HepG2 (cell line): ENCODE results near the gene EBF4. TPM values are rescaled to one million over a fixed set of nuclear protein-coding genes. Genes with fewer than 3 reads are reported as not detected.

Experiments
- ATAC-seq: fragments of 200-7000 bp; cut with Tn5 transposase; 3 replicates; pipeline ENCODE4 v1.9.1; 2020; ENCODE audit warnings: mild to moderate bottlenecking, moderate library complexity
- BruUV-seq: library from RNA; stranded (reverse); fragments of 400-500 nt; replicated peaks from 2 replicates; lab custom pipeline; 2021; lab: Mats Ljungman, UMichigan
- CTCF ChIA-PET: fragments of 300-600 bp; formaldehyde crosslinking; extraction: SDS; loops from one replicate; lab custom pipeline; 2021; ENCODE audit warnings: low total read pairs, inconsistent platforms, low intra/inter-chr PET ratio; lab: Yijun Ruan, JAX
- POLR2A ChIA-PET: fragments of 350-600 bp; sonication (Branson Sonifier 250); formaldehyde crosslinking; loops from one replicate; lab custom pipeline; 2020; ENCODE audit warnings: antibody characterized with exemption, inconsistent platforms; lab: Yijun Ruan, JAX
- DNase-seq: peaks from one replicate; pipeline ENCODE4 v3.0.0-alpha.2; 2015; ENCODE audit warnings: low spot score
- FAIRE-seq: peaks from 3 replicates; lab custom pipeline; 2011; peaks lifted over from hg19 to GRCh38; lab: Jason Lieb, UNC
- H2AFZ ChIP-seq: one replicate; pipeline ENCODE4 v1.6.1; 2011; ENCODE audit warnings: low read length, inconsistent platforms
- H3K27ac ChIP-seq: fragments of 300-600 bp; 3 replicates; pipeline ENCODE4 v1.8.0; 2011; ENCODE audit warnings: mixed run types, mild to moderate bottlenecking, mixed read lengths, low read length, inconsistent platforms; ENCODE audit not compliant: insufficient read depth; ENCODE audit errors: extremely low read length
- H3K27me3 ChIP-seq, 2 experiments: fragments of 200-600 bp in 1 of 2; 2 replicates in 1 of 2; 3 replicates in 1 of 2; pipeline versions ENCODE4 v1.6.0 to v1.8.0; 2011; ENCODE audit warnings: low read length in 2 of 2, mild to moderate bottlenecking in 2 of 2, moderate library complexity in 2 of 2, inconsistent platforms in 1 of 2; ENCODE audit not compliant: insufficient read depth in 2 of 2, control insufficient read depth in 1 of 2
- H3K36me3 ChIP-seq, 2 experiments: fragments of 200-600 bp in 1 of 2; replicated peaks in 1 of 2; 2 replicates in 1 of 2; 3 replicates in 1 of 2; pipeline versions ENCODE4 v1.5.1 to v1.8.0; 2011; ENCODE audit warnings: low read length in 2 of 2, inconsistent platforms in 1 of 2; ENCODE audit not compliant: insufficient read depth in 2 of 2, control insufficient read depth in 1 of 2
- H3K4me1 ChIP-seq: 2 replicates; pipeline ENCODE4 v1.5.1; 2012; ENCODE audit warnings: low read length, inconsistent platforms; ENCODE audit not compliant: insufficient read depth
- H3K4me2 ChIP-seq: 2 replicates; pipeline ENCODE4 v1.6.0; 2011; ENCODE audit warnings: low read depth, low read length, inconsistent platforms
- H3K4me3 ChIP-seq, 3 experiments: fragments of 200-600 bp in 1 of 3; sonication (generic), shearing (Covaris generic) in 1 of 3; replicated peaks in 1 of 3; 2 replicates each; pipeline ENCODE4 v1.5.1; 2011 to 2016; ENCODE audit warnings: low read length in 3 of 3, inconsistent platforms in 2 of 3, low read depth in 2 of 3, mild to moderate bottlenecking in 2 of 3, control low read depth in 1 of 3, mixed read lengths in 1 of 3; ENCODE audit not compliant: insufficient read depth in 1 of 3
- H3K79me2 ChIP-seq: one replicate; pipeline ENCODE4 v1.6.1; 2011; ENCODE audit warnings: low read length, inconsistent platforms; ENCODE audit not compliant: insufficient read depth
- H3K9ac ChIP-seq: 2 replicates; pipeline ENCODE4 v1.6.0; 2011; ENCODE audit warnings: mild to moderate bottlenecking, low read depth, low read length, inconsistent platforms; ENCODE audit not compliant: insufficient read depth
- H3K9me3 ChIP-seq: 2 replicates; pipeline ENCODE4 v1.5.1; 2012; ENCODE audit warnings: mild to moderate bottlenecking, low read length
- H4K20me1 ChIP-seq: 2 replicates; pipeline ENCODE4 v1.6.0; 2011; ENCODE audit warnings: inconsistent platforms, mild to moderate bottlenecking, low read length, moderate library complexity; ENCODE audit not compliant: insufficient read depth
- GPN1 ChIP-seq: sonication (generic); formaldehyde crosslinking; IDR thresholded peaks from 2 replicates; pipeline ENCODE4 v1.5.1; 2020; ENCODE audit warnings: missing genetic modification reagents, borderline replicate concordance
- HES4 ChIP-seq: sonication (generic); formaldehyde crosslinking; IDR thresholded peaks from 2 replicates; pipeline ENCODE4 v1.9.0; 2021; ENCODE audit warnings: mild to moderate bottlenecking, missing genetic modification reagents, borderline replicate concordance
- KAT2B ChIP-seq: fragments of 150-350 bp; IDR thresholded peaks from 2 replicates; pipeline ENCODE4 v1.6.1; 2014; ENCODE audit warnings: low read depth, low read length, borderline replicate concordance
- KLF9 ChIP-seq: IDR thresholded peaks from 2 replicates; pipeline ENCODE4 v1.6.1; 2016; ENCODE audit warnings: low read depth
- MAFG ChIP-seq: sonication (generic); formaldehyde crosslinking; IDR thresholded peaks from 2 replicates; pipeline ENCODE4 v1.5.1; 2020; ENCODE audit warnings: mild to moderate bottlenecking, missing genetic modification reagents
- PRPF4 ChIP-seq: fragments of 200-400 bp; formaldehyde crosslinking; IDR thresholded peaks from 2 replicates; pipeline ENCODE4 v1.6.1; 2016; ENCODE audit warnings: low read length, low read depth; ENCODE audit not compliant: poor library complexity, severe bottlenecking
- PTBP1 ChIP-seq: fragments of 200-400 bp; formaldehyde crosslinking; IDR thresholded peaks from 2 replicates; pipeline ENCODE4 v1.6.1; 2018; ENCODE audit warnings: low read length, low read depth; ENCODE audit not compliant: poor library complexity, severe bottlenecking
- RBM22 ChIP-seq: fragments of 200-400 bp; formaldehyde crosslinking; optimal IDR thresholded peaks from 2 replicates; pipeline ENCODE3; 2017; ENCODE audit warnings: mild to moderate bottlenecking, low read length, moderate library complexity
- RORA ChIP-seq: sonication (generic); formaldehyde crosslinking; IDR thresholded peaks from 2 replicates; pipeline ENCODE4 v1.5.0; 2020; ENCODE audit warnings: mild to moderate bottlenecking, missing genetic modification reagents, moderate library complexity
- SALL1 ChIP-seq: sonication (generic); formaldehyde crosslinking; IDR thresholded peaks from 2 replicates; pipeline ENCODE4 v1.8.0; 2022; ENCODE audit warnings: mild to moderate bottlenecking, missing genetic modification reagents
- SCMH1 ChIP-seq: sonication (generic); formaldehyde crosslinking; IDR thresholded peaks from 2 replicates; pipeline ENCODE4 v1.9.0; 2021; ENCODE audit warnings: missing genetic modification reagents, mild to moderate bottlenecking, borderline replicate concordance
- SOX13 ChIP-seq, 3 experiments: fragments of 450-650 bp in 1 of 3; sonication (generic) in 1 of 3; formaldehyde crosslinking in 1 of 3; IDR thresholded peaks in 2 of 3; conservative IDR thresholded peaks in 1 of 3; 2 replicates each; pipeline versions ENCODE4 v1.5.0 to v1.6.1; 2016 to 2020; ENCODE audit warnings: antibody characterized with exemption in 1 of 3, mild to moderate bottlenecking in 1 of 3, missing compliant biosample characterization in 1 of 3, missing genetic modification reagents in 1 of 3, moderate library complexity in 1 of 3
- ZBTB7A ChIP-seq: sonication (generic); formaldehyde crosslinking; IDR thresholded peaks from 2 replicates; pipeline ENCODE4 v1.8.0; 2022; ENCODE audit warnings: mild to moderate bottlenecking, missing genetic modification reagents
- ZC3H4 ChIP-seq: sonication (generic); formaldehyde crosslinking; IDR thresholded peaks from 2 replicates; pipeline ENCODE4 v1.4.0; 2020; ENCODE audit warnings: missing genetic modification reagents, borderline replicate concordance
- ZNF253 ChIP-seq: sonication (generic); formaldehyde crosslinking; IDR thresholded peaks from 2 replicates; pipeline ENCODE4 v1.8.0; 2022; ENCODE audit warnings: mild to moderate bottlenecking, missing genetic modification reagents, borderline replicate concordance
- ZNF280D ChIP-seq: sonication (generic); formaldehyde crosslinking; IDR thresholded peaks from 2 replicates; pipeline ENCODE4 v1.5.1; 2020; ENCODE audit warnings: mild to moderate bottlenecking, missing genetic modification reagents
- ZNF616 ChIP-seq: sonication (generic); formaldehyde crosslinking; IDR thresholded peaks from 2 replicates; pipeline ENCODE4 v1.5.0; 2020; ENCODE audit warnings: low read depth, mild to moderate bottlenecking, missing genetic modification reagents
- ZNF629 ChIP-seq: sonication (generic); formaldehyde crosslinking; conservative IDR thresholded peaks from 2 replicates; pipeline ENCODE4 v1.5.0; 2020; ENCODE audit warnings: missing genetic modification reagents
- WGBS: methylation state at CpG from one replicate; pipeline ENCODE4 v1.1.6; 2017; ENCODE audit warnings: low lambda C conversion rate; 5-methylcytosine and 5-hydroxymethylcytosine counted together
- in situ Hi-C: cut with HindIII; loops from 2 replicates; pipeline ENCODE4 v1.10.0; 2017; ENCODE audit warnings: low pct_unique_long_range_greater_than_20kb; ENCODE audit not compliant: extremely low pct_ligation_motif_present
- intact Hi-C: fragments of 100-400 bp; cut with micrococcal nuclease; formaldehyde crosslinking; loops from one replicate; pipeline ENCODE4 v1.10.0; 2022; ENCODE audit not compliant: unreplicated experiment
- polyA plus RNA-seq, 8 experiments: library from polyadenylated mRNA; depleted of rRNA in 3 of 8; stranded (reverse) in 7 of 8; unstranded in 1 of 8; fragments of >200 nt; fragmentation: Illumina TruSeq in 4 of 8; extraction: Trizol in 4 of 8; gene quantifications; 2 replicates each; pipeline versions ENCODE4 v1.2.1 to v1.2.3, GENCODE V29; 2011 to 2016; ENCODE audit warnings: low read depth in 4 of 8, missing spikeins in 1 of 8, mixed read lengths in 1 of 8; ENCODE audit not compliant: insufficient read depth in 1 of 8
- total RNA-seq, 5 experiments: library from RNA; depleted of rRNA; stranded (reverse); fragments of >200 nt; fragmentation: Illumina TruSeq; extraction: Trizol; gene quantifications; 2 replicates each; pipeline ENCODE4 v1.2.3, GENCODE V29; 2016; ENCODE audit warnings: low read depth in 1 of 5
- TF ChIP-seq, protein P1 (sequence below): sonication (generic); formaldehyde crosslinking; IDR thresholded peaks from 2 replicates; pipeline ENCODE4 v1.4.0; 2020; ENCODE audit warnings: missing genetic modification reagents

The EBF4 gene
- total and polyA plus RNA-seq, 2 of the 13 experiments (the other 11 are each of a cell fraction or from before 2014, with no cell fraction given): 0.84 to 2.2 TPM

- no peak for ATAC-seq
- H3K9ac ChIP-seq: no peak overlapping the region
- CTCF ChIA-PET: no interaction called here
- TF ChIP-seq ZNF629 (no peak), HES4 (no peak), KAT2B (no peak), ZBTB7A (no peak), ZNF253 (CRISPR knock-in tag) (no peak), PTBP1 (no peak), SCMH1 (CRISPR knock-in tag) (no peak), GPN1 (no peak), ZNF280D (CRISPR knock-in tag) (no peak), SALL1 (no peak), RBM22 (no peak), ZNF616 (CRISPR knock-in tag) (no peak), ZC3H4 (CRISPR knock-in tag) (no peak), SOX13 (IDR thresholded peaks at IDR 0.05) (no peak), SOX13 (CRISPR knock-in tag; conservative IDR thresholded peaks at IDR 0.05 in 1 of 2, IDR thresholded peaks at IDR 0.05 in 1 of 2) (no peak), MAFG (CRISPR knock-in tag) (no peak), KLF9 (CRISPR knock-in tag) (no peak), RORA (CRISPR knock-in tag) (no peak), PRPF4 (no peak)
- TF ChIP-seq, protein P1, sequence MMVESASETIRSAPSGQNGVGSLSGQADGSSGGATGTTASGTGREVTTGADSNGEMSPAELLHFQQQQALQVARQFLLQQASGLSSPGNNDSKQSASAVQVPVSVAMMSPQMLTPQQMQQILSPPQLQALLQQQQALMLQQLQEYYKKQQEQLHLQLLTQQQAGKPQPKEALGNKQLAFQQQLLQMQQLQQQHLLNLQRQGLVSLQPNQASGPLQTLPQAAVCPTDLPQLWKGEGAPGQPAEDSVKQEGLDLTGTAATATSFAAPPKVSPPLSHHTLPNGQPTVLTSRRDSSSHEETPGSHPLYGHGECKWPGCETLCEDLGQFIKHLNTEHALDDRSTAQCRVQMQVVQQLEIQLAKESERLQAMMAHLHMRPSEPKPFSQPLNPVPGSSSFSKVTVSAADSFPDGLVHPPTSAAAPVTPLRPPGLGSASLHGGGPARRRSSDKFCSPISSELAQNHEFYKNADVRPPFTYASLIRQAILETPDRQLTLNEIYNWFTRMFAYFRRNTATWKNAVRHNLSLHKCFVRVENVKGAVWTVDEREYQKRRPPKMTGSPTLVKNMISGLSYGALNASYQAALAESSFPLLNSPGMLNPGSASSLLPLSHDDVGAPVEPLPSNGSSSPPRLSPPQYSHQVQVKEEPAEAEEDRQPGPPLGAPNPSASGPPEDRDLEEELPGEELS (CRISPR knock-in tag): no peak
- TF ChIP-seq, all 625 proteins: peak for 0
- no peak overlapping the region for H3K4me2 ChIP-seq
- no peak for FAIRE-seq
- no peaks in the 10 kb centered on the region for H3K79me2 ChIP-seq
- H2AFZ ChIP-seq: no peak overlapping the region
- intact Hi-C loops: no loop called here
- H3K27me3 ChIP-seq: peaks cover 4 to 10% of the 10 kb centered on the region in 2 experiments; a peak in 3 of 5 replicates
- H3K27ac ChIP-seq: no peak overlapping the region
- POLR2A ChIA-PET: no interaction called here
- no peak for DNase-seq
- in situ Hi-C loops: no loop called here
- no peaks in the 10 kb centered on the region for H4K20me1 ChIP-seq
- H3K4me3 ChIP-seq: no peak overlapping the region
- H3K9me3 ChIP-seq: peaks cover 4% of the 10 kb centered on the region; the same call in 1 of the 2 replicates
- 50% methylated on average over 10 of the region's 10 CpGs for WGBS
- peaks cover 7% of the 10 kb centered on the region for H3K4me1 ChIP-seq
- BruUV-seq: no TSS peak
- H3K36me3 ChIP-seq: no peaks in the 10 kb centered on the region
These were observed 86.2 kb downstream of the EBF4 start for GRCh38 chr20:2778602-2779321.
